Neural cell (in vitro differentiated cells): ENCODE data around the gene SLC2A4RG. TPM values are rescaled to one million over a fixed set of nuclear protein-coding genes. Genes with fewer than 3 reads are reported as not detected.

Source experiments
- H2AFZ ChIP-seq: fragments of 200-600, 300-800 bp; sonication (generic), shearing (Covaris generic); 2 replicates; pipeline ENCODE4 v1.6.0; 2014; ENCODE audit warnings: low read depth, mild to moderate bottlenecking, antibody characterized with exemption, low read length, moderate library complexity
- H3F3A ChIP-seq: fragments of 200-600 bp; shearing (Covaris generic); 2 replicates; pipeline ENCODE4 v1.6.1; 2016; ENCODE audit warnings: mild to moderate bottlenecking, moderate library complexity, mixed read lengths, antibody characterized with exemption, low read length; ENCODE audit not compliant: insufficient read depth, poor library complexity, severe bottlenecking
- H3K27ac ChIP-seq: fragments of 200-600, 300-800 bp; sonication (generic), shearing (Covaris generic); 2 replicates; pipeline ENCODE4 v1.5.1; 2014; ENCODE audit warnings: mild to moderate bottlenecking, low read length, moderate library complexity
- H3K27me3 ChIP-seq: fragments of 300-800, 200-600 bp; sonication (generic), shearing (Covaris generic); 2 replicates; pipeline ENCODE4 v1.6.0; 2014; ENCODE audit warnings: mild to moderate bottlenecking, low read depth, low read length, moderate library complexity; ENCODE audit not compliant: insufficient read depth
- H3K36me3 ChIP-seq: fragments of 300-800, 200-600 bp; sonication (generic), shearing (Covaris generic); 2 replicates; pipeline ENCODE4 v1.5.1; 2014; ENCODE audit warnings: mild to moderate bottlenecking, antibody characterized with exemption, low read length, moderate library complexity; ENCODE audit not compliant: insufficient read depth
- H3K4me2 ChIP-seq: fragments of 300-800, 200-600 bp; sonication (generic), shearing (Covaris generic); 2 replicates; pipeline ENCODE4 v1.6.0; 2014; ENCODE audit warnings: mild to moderate bottlenecking, low read length
- H3K4me3 ChIP-seq: fragments of 300-800, 200-600 bp; sonication (generic), shearing (Covaris generic); 2 replicates; pipeline ENCODE4 v1.5.1; 2014; ENCODE audit warnings: mild to moderate bottlenecking, low read length, moderate library complexity
- H3K79me2 ChIP-seq: fragments of 200-600 bp; shearing (Covaris generic); replicated peaks from 2 replicates; pipeline ENCODE4 v1.6.0; 2014; ENCODE audit warnings: mild to moderate bottlenecking, low read length, moderate library complexity; ENCODE audit not compliant: insufficient read depth
- H3K9ac ChIP-seq: fragments of 300-800, 200-600 bp; sonication (generic), shearing (Covaris generic); 2 replicates; pipeline ENCODE4 v1.6.1; 2016; ENCODE audit warnings: mild to moderate bottlenecking, low read length, mixed read lengths
- H3K9me2 ChIP-seq: fragments of 200-600 bp; shearing (Covaris generic); 2 replicates; pipeline ENCODE4 v1.6.1; 2016; ENCODE audit warnings: mild to moderate bottlenecking, low read length, mixed read lengths; ENCODE audit not compliant: insufficient read depth
- H3K9me3 ChIP-seq: fragments of 200-600, 300-800 bp; sonication (generic), shearing (Covaris generic); 2 replicates; pipeline ENCODE4 v1.6.1; 2016; ENCODE audit warnings: mild to moderate bottlenecking, mixed run types, low read length, moderate library complexity, mixed read lengths
- H4K20me1 ChIP-seq: fragments of 200-600 bp; shearing (Covaris generic); 2 replicates; pipeline ENCODE4 v1.6.1; 2016; ENCODE audit warnings: mild to moderate bottlenecking, mixed run types; ENCODE audit not compliant: insufficient read depth
- CTCF ChIP-seq: fragments of 450-650 bp; IDR thresholded peaks from 2 replicates; pipeline ENCODE4 v1.5.1; 2014; ENCODE audit warnings: antibody characterized with exemption, mild to moderate bottlenecking, moderate library complexity; ENCODE audit not compliant: poor library complexity, severe bottlenecking
- EP300 ChIP-seq: fragments of 450-650 bp; conservative IDR thresholded peaks from 2 replicates; pipeline ENCODE4 v1.6.1; 2014; ENCODE audit warnings: antibody characterized with exemption, mild to moderate bottlenecking, moderate library complexity; ENCODE audit not compliant: poor library complexity, severe bottlenecking
- EZH2 ChIP-seq: fragments of 200-600, 300-800 bp; shearing (Covaris generic), sonication (generic); IDR thresholded peaks from 2 replicates; pipeline ENCODE4 v1.6.1; 2014; ENCODE audit warnings: antibody characterized with exemption, low read length, borderline replicate concordance, mild to moderate bottlenecking; ENCODE audit not compliant: insufficient read depth, poor library complexity, severe bottlenecking
- MXI1 ChIP-seq: fragments of 450-650 bp; conservative IDR thresholded peaks from 2 replicates; pipeline ENCODE4 v1.6.1; 2014; ENCODE audit warnings: antibody characterized with exemption, mild to moderate bottlenecking; ENCODE audit not compliant: poor library complexity, severe bottlenecking
- POLR2AphosphoS5 ChIP-seq: IDR thresholded peaks from 2 replicates; pipeline ENCODE4 v1.6.1; 2012
- RAD21 ChIP-seq: fragments of 450-650 bp; conservative IDR thresholded peaks from 2 replicates; pipeline ENCODE4 v1.6.1; 2014; ENCODE audit warnings: antibody characterized with exemption, mild to moderate bottlenecking, moderate library complexity
- SMC3 ChIP-seq: fragments of 450-650 bp; conservative IDR thresholded peaks from 2 replicates; pipeline ENCODE4 v1.6.1; 2014; ENCODE audit warnings: antibody characterized with exemption, mild to moderate bottlenecking, moderate library complexity; ENCODE audit not compliant: poor library complexity
- TAF1 ChIP-seq: IDR thresholded peaks from 2 replicates; pipeline ENCODE4 v1.6.1; 2012; ENCODE audit warnings: low read depth
- polyA plus RNA-seq: library from polyadenylated mRNA; depleted of rRNA; stranded (reverse); fragments of >200 nt; gene quantifications from 2 replicates; pipeline ENCODE4 v1.2.3, GENCODE V29; 2014
- TF ChIP-seq, protein P1 (sequence below): IDR thresholded peaks from 2 replicates; pipeline ENCODE4 v1.6.1; 2012; ENCODE audit warnings: borderline replicate concordance

SLC2A4RG gene
- polyA plus RNA-seq, 1 donor from 2014 or later, result 52.1 TPM

GRCh38 chr20:63790572-63791168 lies 51.1 kb downstream of the SLC2A4RG start:
- H4K20me1 ChIP-seq, result no peaks in the 10 kb centered on the region
- H3K79me2 ChIP-seq, result peaks cover 12% of the 10 kb centered on the region
- H3K9me2 ChIP-seq, result no peaks in the 10 kb centered on the region
- no peak for TF ChIP-seq TAF1
- TF ChIP-seq, protein P1, sequence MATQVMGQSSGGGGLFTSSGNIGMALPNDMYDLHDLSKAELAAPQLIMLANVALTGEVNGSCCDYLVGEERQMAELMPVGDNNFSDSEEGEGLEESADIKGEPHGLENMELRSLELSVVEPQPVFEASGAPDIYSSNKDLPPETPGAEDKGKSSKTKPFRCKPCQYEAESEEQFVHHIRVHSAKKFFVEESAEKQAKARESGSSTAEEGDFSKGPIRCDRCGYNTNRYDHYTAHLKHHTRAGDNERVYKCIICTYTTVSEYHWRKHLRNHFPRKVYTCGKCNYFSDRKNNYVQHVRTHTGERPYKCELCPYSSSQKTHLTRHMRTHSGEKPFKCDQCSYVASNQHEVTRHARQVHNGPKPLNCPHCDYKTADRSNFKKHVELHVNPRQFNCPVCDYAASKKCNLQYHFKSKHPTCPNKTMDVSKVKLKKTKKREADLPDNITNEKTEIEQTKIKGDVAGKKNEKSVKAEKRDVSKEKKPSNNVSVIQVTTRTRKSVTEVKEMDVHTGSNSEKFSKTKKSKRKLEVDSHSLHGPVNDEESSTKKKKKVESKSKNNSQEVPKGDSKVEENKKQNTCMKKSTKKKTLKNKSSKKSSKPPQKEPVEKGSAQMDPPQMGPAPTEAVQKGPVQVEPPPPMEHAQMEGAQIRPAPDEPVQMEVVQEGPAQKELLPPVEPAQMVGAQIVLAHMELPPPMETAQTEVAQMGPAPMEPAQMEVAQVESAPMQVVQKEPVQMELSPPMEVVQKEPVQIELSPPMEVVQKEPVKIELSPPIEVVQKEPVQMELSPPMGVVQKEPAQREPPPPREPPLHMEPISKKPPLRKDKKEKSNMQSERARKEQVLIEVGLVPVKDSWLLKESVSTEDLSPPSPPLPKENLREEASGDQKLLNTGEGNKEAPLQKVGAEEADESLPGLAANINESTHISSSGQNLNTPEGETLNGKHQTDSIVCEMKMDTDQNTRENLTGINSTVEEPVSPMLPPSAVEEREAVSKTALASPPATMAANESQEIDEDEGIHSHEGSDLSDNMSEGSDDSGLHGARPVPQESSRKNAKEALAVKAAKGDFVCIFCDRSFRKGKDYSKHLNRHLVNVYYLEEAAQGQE, result no peak
- no peak for TF ChIP-seq MXI1
- TF ChIP-seq RAD21, result no peak
- TF ChIP-seq SMC3, result no peak
- no peak for TF ChIP-seq EP300
- no peak for TF ChIP-seq EZH2
- TF ChIP-seq POLR2AphosphoS5, result no peak
- no peak for TF ChIP-seq CTCF
- H3K4me2 ChIP-seq, result no peak overlapping the region
- peaks cover 3% of the 10 kb centered on the region for H3F3A ChIP-seq
- H3K9me3 ChIP-seq, result no peaks in the 10 kb centered on the region
- no peak overlapping the region for H3K9ac ChIP-seq
- no peaks in the 10 kb centered on the region for H3K36me3 ChIP-seq
- no peak overlapping the region for H3K4me3 ChIP-seq
- no peaks in the 10 kb centered on the region for H3K27me3 ChIP-seq
- H3K27ac ChIP-seq, result no peak overlapping the region
- H2AFZ ChIP-seq, result no peak overlapping the region

- Histone ChIP-seq H2AFZ (no peak overlapping the region), H3K36me3 (no peaks in the 10 kb centered on the region), H3F3A (no peaks in the 10 kb centered on the region), H3K4me2 (no peak overlapping the region), H3K4me3 (no peak overlapping the region), H3K27ac (no peak overlapping the region), H3K27me3 (no peaks in the 10 kb centered on the region), H3K9me3 (no peaks in the 10 kb centered on the region), H3K9me2 (no peaks in the 10 kb centered on the region), H4K20me1 (no peaks in the 10 kb centered on the region), H3K9ac (no peak overlapping the region), H3K79me2 (peaks cover 12% of the 10 kb centered on the region)
- TF ChIP-seq SMC3 (no peak), TAF1 (no peak)
Observed at GRCh38 chr20:63791497-63792156, 52.1 kb downstream of the SLC2A4RG start.
